ENCODE measurements around the gene GPR180. TPM values are rescaled to one million over a fixed set of nuclear protein-coding genes. Genes with fewer than 3 reads are reported as not detected.

Gene GPR180
- total RNA-seq, 4 donors from 2014 or later = 3.6 to 24.9 (median 7.7) TPM

DNA sequence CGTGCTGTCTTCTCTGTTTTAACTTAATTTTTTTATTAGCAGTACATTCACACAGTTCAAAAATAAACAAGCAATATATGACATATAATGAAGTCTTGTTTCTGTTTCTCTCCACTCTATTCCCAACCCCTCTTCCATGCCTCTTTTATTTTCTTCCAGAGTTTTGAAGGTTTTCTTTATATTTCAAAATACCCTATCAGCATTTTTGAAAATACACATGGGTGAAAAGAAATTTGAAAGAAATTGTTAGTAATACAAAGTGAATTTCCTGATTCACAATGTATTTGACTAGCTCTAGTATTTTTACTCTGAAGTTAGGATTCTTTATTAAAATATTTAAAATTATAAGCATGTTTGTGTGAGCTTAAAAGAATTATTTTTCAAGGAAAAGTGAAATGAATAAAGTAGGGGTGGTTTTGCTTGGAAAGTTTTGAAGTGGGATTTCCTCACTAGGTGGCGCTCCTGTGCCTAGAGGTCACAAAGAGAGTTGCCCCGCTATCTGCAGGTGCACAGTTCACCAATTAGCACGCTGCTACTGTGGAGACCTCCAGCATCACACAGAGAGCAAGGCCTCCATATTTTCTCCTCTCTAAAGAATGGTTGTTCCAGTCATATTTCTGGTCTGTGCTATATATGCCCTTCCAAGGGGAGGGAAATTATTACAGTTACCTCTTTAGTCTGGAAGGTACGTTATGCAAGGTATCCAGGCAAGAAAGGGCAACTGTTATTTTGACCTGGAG lies 73.1 kb downstream of the GPR180 start:
- Histone ChIP-seq H3K27me3 (no peaks in the 10 kb centered on the region), H3K36me3 (no peaks in the 10 kb centered on the region), H3K27ac (no peak overlapping the region), H3K4me3 (no peak overlapping the region), H3K9me3 (no peaks in the 10 kb centered on the region), H3K4me1 (no peaks in the 10 kb centered on the region)
- intact Hi-C loops (cut with DNase I; ENCODE audit: low total_unique reads) = no loop called here
- no peak for DNase-seq
- TF ChIP-seq, protein P1, sequence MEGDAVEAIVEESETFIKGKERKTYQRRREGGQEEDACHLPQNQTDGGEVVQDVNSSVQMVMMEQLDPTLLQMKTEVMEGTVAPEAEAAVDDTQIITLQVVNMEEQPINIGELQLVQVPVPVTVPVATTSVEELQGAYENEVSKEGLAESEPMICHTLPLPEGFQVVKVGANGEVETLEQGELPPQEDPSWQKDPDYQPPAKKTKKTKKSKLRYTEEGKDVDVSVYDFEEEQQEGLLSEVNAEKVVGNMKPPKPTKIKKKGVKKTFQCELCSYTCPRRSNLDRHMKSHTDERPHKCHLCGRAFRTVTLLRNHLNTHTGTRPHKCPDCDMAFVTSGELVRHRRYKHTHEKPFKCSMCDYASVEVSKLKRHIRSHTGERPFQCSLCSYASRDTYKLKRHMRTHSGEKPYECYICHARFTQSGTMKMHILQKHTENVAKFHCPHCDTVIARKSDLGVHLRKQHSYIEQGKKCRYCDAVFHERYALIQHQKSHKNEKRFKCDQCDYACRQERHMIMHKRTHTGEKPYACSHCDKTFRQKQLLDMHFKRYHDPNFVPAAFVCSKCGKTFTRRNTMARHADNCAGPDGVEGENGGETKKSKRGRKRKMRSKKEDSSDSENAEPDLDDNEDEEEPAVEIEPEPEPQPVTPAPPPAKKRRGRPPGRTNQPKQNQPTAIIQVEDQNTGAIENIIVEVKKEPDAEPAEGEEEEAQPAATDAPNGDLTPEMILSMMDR (IDR thresholded peaks at IDR 0.05) = peak in 3 of 4 experiments; percentile 6 to 32 (median 22)
- no peak for TF ChIP-seq POLR2A (IDR thresholded peaks at IDR 0.05)

DNA sequence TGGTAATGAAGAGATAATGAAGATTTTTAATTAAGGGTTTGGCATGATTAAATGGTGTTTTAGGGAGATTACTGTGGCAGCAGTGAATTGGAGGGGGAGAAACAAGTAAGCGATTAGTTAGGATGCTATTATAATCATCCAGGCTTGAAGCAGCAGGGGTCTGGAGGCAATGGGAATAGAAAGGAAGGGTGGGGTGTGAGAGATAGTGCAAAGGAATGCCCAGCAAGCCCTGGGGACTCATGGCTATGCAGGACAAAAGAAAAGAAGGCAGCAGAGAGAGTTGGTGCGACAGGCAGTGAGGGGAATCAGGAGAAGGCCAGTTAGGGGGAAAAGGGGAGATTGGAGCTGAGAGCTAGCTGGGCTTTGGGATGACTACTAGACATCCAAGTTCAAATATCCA lies 76.1 kb downstream of the GPR180 start:
- Histone ChIP-seq H3K36me3 (no peaks in the 10 kb centered on the region), H3K4me3 (no peak overlapping the region), H3K27me3 (no peaks in the 10 kb centered on the region), H3K27ac (no peak overlapping the region), H3K4me1 (no peaks in the 10 kb centered on the region), H3K9me3 (no peaks in the 10 kb centered on the region)
- DNase-seq = no peak
- intact Hi-C loops (cut with DNase I; ENCODE audit: low total_unique reads) = no loop called here
- TF ChIP-seq, protein P1 (IDR thresholded peaks at IDR 0.05) = no peak
- TF ChIP-seq POLR2A (IDR thresholded peaks at IDR 0.05) = no peak

DNA sequence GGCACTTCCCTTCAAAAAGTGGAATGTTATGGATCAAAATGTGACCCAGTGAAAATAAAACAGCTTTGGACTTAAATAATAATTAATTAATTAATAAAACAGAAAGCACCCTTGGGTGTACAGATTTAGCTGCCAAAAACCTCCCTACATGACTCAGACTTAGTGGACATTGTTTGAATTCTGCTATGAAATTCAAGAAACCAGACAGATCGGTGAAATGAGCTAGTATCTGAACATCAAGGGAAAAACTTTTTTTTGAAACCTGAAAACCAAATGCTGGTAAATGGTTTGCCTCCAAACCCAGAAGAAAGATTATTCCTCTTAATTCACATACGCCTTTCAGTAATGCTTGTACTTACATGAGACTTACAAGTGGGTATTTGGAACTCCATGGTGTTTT lies 77.2 kb downstream of the GPR180 start:
- TF ChIP-seq, protein P1 (IDR thresholded peaks at IDR 0.05) = no peak
- no peak for TF ChIP-seq POLR2A (IDR thresholded peaks at IDR 0.05)
- no peak overlapping the region for H3K27ac ChIP-seq
- H3K4me1 ChIP-seq = no peaks in the 10 kb centered on the region
- DNase-seq = no peak
- intact Hi-C loops (cut with DNase I; ENCODE audit: low total_unique reads) = no loop called here
- no peaks in the 10 kb centered on the region for H3K27me3 ChIP-seq
- no peaks in the 10 kb centered on the region for H3K36me3 ChIP-seq
- no peak overlapping the region for H3K4me3 ChIP-seq
- no peaks in the 10 kb centered on the region for H3K9me3 ChIP-seq

DNA sequence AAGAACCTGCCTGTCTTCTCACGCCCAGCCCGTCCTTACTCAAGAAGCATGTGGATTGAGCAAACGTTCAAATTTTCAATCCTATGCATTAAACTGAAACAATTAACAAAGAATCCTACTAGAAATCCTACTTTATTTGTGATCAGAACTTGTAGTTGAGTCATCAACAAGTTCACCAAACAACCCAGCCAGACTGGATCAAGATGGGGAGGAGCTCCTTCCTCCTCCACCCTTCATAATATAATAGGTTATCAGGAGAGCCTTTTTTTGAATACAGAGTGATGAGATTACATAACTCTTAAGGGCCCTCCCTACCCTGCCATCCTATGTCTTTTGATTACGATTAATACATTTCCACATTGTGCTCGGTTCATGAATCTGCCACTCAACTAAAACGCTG lies 78.0 kb downstream of the GPR180 start:
- Histone ChIP-seq H3K4me3 (no peak overlapping the region), H3K27me3 (no peaks in the 10 kb centered on the region), H3K27ac (no peak overlapping the region), H3K9me3 (no peaks in the 10 kb centered on the region), H3K36me3 (no peaks in the 10 kb centered on the region), H3K4me1 (no peaks in the 10 kb centered on the region)
- intact Hi-C loops (cut with DNase I; ENCODE audit: low total_unique reads) = no loop called here
- no peak for DNase-seq
- TF ChIP-seq, protein P1 (IDR thresholded peaks at IDR 0.05) = no peak
- no peak for TF ChIP-seq POLR2A (IDR thresholded peaks at IDR 0.05)

- Histone ChIP-seq H3K27me3 (no peaks in the 10 kb centered on the region), H3K27ac (no peak overlapping the region), H3K4me1 (no peaks in the 10 kb centered on the region), H3K36me3 (no peaks in the 10 kb centered on the region), H3K4me3 (no peak overlapping the region), H3K9me3 (no peaks in the 10 kb centered on the region)
- DNase-seq = no peak
- TF ChIP-seq POLR2A (IDR thresholded peaks at IDR 0.05) = no peak
- TF ChIP-seq, protein P1 (IDR thresholded peaks at IDR 0.05) = no peak
- intact Hi-C loops (cut with DNase I; ENCODE audit: low total_unique reads) = no loop called here
Measured at GRCh38 chr13:94682229-94682628, 80.6 kb downstream of the GPR180 start.

Measured in uterus (tissue), 4 donors.